Tibial nerve (tissue), 4 donors: ENCODE results near the gene ZCCHC2.

Experiments
- EP300 ChIP-seq, 2 donors: sonication (generic); formaldehyde crosslinking; IDR thresholded peaks; one replicate each; pipeline ENCODE4 v1.6.1; 2017; ENCODE audit warnings: antibody characterized with exemption in 2 of 2, mild to moderate bottlenecking in 1 of 2
- POLR2A ChIP-seq, 2 donors: fragments of 450-650 bp; IDR thresholded peaks; one replicate each; pipeline ENCODE4 v1.6.1; 2017; ENCODE audit warnings: antibody characterized with exemption in 2 of 2, mild to moderate bottlenecking in 2 of 2, moderate library complexity in 2 of 2
- TF ChIP-seq, protein P1 (sequence below), 5 experiments: fragments of 200-600 bp in 3 of 5; fragments of 450-650 bp in 2 of 5; sonication (generic) in 3 of 5; IDR thresholded peaks; one replicate each; pipeline ENCODE4 v1.5.1; 2016 to 2019; ENCODE audit warnings: antibody characterized with exemption in 5 of 5, mild to moderate bottlenecking in 3 of 5, moderate library complexity in 2 of 5

DNA sequence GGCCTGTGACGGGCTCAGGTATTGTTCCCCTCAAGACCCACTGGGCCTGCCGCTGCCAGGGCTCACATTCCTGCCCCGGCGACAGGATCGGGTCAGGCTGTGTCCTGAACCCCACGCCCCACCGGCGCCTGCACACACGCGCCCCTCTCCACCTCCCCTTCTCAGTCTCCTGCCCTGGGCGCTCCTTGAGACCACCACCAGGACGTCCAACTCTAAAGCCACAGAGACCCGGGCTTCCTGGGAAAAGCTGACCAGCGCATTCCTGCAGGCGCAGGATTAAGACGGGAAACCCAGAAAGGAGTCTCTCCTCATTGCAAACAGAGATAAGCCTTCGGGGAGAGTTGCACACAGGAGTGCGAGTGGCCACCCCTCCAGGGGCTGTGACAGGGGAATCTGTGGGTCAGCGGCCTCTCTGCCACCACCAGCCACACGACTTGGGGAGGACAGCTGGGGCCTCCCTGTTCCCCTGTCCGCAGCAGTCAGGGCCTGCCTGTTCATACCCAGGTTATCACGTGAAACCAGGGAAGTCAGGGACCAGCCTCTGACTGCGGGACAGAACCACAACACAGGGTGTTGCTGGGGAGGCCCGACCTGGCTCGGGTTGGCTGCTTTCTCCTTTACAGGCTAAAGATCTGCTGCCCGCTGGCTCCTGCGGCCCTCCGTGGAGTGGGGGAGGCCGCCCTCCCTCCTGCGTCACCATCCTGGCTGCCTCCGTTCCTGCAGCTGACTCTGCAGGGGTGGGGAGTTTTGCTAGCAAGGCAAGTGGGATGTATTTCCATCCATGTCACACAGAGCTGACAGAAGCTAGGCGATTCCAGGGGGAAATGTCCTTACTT is 88.8 kb downstream of the ZCCHC2 start:
- TF ChIP-seq, protein P1, sequence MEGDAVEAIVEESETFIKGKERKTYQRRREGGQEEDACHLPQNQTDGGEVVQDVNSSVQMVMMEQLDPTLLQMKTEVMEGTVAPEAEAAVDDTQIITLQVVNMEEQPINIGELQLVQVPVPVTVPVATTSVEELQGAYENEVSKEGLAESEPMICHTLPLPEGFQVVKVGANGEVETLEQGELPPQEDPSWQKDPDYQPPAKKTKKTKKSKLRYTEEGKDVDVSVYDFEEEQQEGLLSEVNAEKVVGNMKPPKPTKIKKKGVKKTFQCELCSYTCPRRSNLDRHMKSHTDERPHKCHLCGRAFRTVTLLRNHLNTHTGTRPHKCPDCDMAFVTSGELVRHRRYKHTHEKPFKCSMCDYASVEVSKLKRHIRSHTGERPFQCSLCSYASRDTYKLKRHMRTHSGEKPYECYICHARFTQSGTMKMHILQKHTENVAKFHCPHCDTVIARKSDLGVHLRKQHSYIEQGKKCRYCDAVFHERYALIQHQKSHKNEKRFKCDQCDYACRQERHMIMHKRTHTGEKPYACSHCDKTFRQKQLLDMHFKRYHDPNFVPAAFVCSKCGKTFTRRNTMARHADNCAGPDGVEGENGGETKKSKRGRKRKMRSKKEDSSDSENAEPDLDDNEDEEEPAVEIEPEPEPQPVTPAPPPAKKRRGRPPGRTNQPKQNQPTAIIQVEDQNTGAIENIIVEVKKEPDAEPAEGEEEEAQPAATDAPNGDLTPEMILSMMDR (IDR thresholded peaks at IDR 0.05), result no peak
- TF ChIP-seq POLR2A (IDR thresholded peaks at IDR 0.05) (no peak), EP300 (IDR thresholded peaks at IDR 0.05) (no peak)
